SK-N-SH (cell line): ENCODE results near the gene TMEM131L. TPM values are rescaled to one million over a fixed set of nuclear protein-coding genes. Genes with fewer than 3 reads are reported as not detected.

Experiments used
- CTCF ChIA-PET: fragments of 300-600, 350-600 bp; formaldehyde crosslinking; extraction: SDS; loops from one replicate; lab custom pipeline; 2021; lab: Yijun Ruan, JAX
- POLR2A ChIA-PET: fragments of 350-600 bp; sonication (Branson Sonifier 250); formaldehyde crosslinking; extraction: SDS; loops from one replicate; lab custom pipeline; 2020; ENCODE audit warnings: antibody characterized with exemption, inconsistent platforms; lab: Yijun Ruan, JAX
- DNase-seq: peaks from one replicate; pipeline ENCODE4 v3.0.0; 2012
- H2AFZ ChIP-seq: fragments of 200-600 bp; sonication (generic); 2 replicates; pipeline ENCODE4 v1.8.1; 2016; ENCODE audit warnings: antibody characterized with exemption, mild to moderate bottlenecking, low read depth
- H3F3A ChIP-seq: fragments of 200-600 bp; sonication (generic); replicated peaks from 2 replicates; pipeline ENCODE3; 2016; ENCODE audit warnings: antibody characterized with exemption, mild to moderate bottlenecking; ENCODE audit not compliant: insufficient read depth
- H3K27ac ChIP-seq, 2 experiments: fragments of 200-500 bp in 1 of 2; fragments of 200-600 bp in 1 of 2; sonication (Bioruptor generic) in 1 of 2; sonication (generic), shearing (Covaris generic) in 1 of 2; 2 replicates each; pipeline versions ENCODE4 v1.5.1 to v1.6.1; 2014 to 2016; ENCODE audit warnings: low read depth in 2 of 2, inconsistent platforms in 1 of 2, low read length in 1 of 2, mild to moderate bottlenecking in 1 of 2, mixed read lengths in 1 of 2
- H3K27me3 ChIP-seq: fragments of 200-600 bp; sonication (generic), shearing (Covaris generic); 2 replicates; pipeline ENCODE4 v1.6.1; 2016; ENCODE audit warnings: mixed run types; ENCODE audit not compliant: insufficient read depth
- H3K36me3 ChIP-seq, 2 experiments: fragments of 200-500 bp in 1 of 2; fragments of 200-600 bp in 1 of 2; sonication (Bioruptor generic) in 1 of 2; sonication (generic) in 1 of 2; replicated peaks in 1 of 2; 2 replicates each; pipeline versions ENCODE3 to v1.5.1; 2014 to 2016; ENCODE audit warnings: low read length in 1 of 2, mild to moderate bottlenecking in 1 of 2; ENCODE audit not compliant: insufficient read depth in 2 of 2, control insufficient read depth in 1 of 2
- H3K4me1 ChIP-seq, 2 experiments: fragments of 200-500 bp in 1 of 2; fragments of 200-600 bp in 1 of 2; sonication (Bioruptor generic) in 1 of 2; sonication (generic), shearing (Covaris generic) in 1 of 2; 2 replicates each; pipeline versions ENCODE4 v1.5.1 to v1.6.1; 2014 to 2016; ENCODE audit warnings: low read depth in 1 of 2, low read length in 1 of 2, mixed run types in 1 of 2; ENCODE audit not compliant: insufficient read depth in 2 of 2, control insufficient read depth in 1 of 2
- H3K4me2 ChIP-seq: fragments of 200-600 bp; sonication (generic), shearing (Covaris generic); 2 replicates; pipeline ENCODE4 v1.6.1; 2017; ENCODE audit warnings: mixed run types
- H3K4me3 ChIP-seq, 2 experiments: fragments of 200-500 bp in 1 of 2; fragments of 200-600 bp in 1 of 2; sonication (Bioruptor generic) in 1 of 2; sonication (generic), shearing (Covaris generic) in 1 of 2; 2 replicates each; pipeline versions ENCODE4 v1.5.1 to v1.8.1; 2014 to 2016; ENCODE audit warnings: low read depth in 2 of 2, inconsistent platforms in 1 of 2, low read length in 1 of 2, mild to moderate bottlenecking in 1 of 2, mixed read lengths in 1 of 2, moderate library complexity in 1 of 2
- H3K79me2 ChIP-seq: fragments of 200-600 bp; sonication (generic); 2 replicates; pipeline ENCODE4 v1.8.1; 2017; ENCODE audit warnings: mild to moderate bottlenecking; ENCODE audit not compliant: insufficient read depth
- H3K9ac ChIP-seq: fragments of 200-600 bp; sonication (generic); 2 replicates; pipeline ENCODE4 v1.6.1; 2017; ENCODE audit warnings: mixed run types
- H3K9me2 ChIP-seq: fragments of 200-600 bp; sonication (generic); 2 replicates; pipeline ENCODE4 v1.6.1; 2017; ENCODE audit warnings: mixed run types
- H3K9me3 ChIP-seq: fragments of 200-600 bp; sonication (generic); 2 replicates; pipeline ENCODE4 v1.6.1; 2017; ENCODE audit warnings: mixed run types, mild to moderate bottlenecking, moderate library complexity
- H4K20me1 ChIP-seq: fragments of 200-600 bp; sonication (generic); 2 replicates; pipeline ENCODE4 v1.6.1; 2017; ENCODE audit warnings: mild to moderate bottlenecking, mixed run types; ENCODE audit not compliant: insufficient read depth
- CHD2 ChIP-seq: fragments of 150-350 bp; IDR thresholded peaks from 2 replicates; pipeline ENCODE4 v1.6.1; 2018; ENCODE audit warnings: low read length; ENCODE audit not compliant: partially characterized antibody
- ELF1 ChIP-seq: IDR thresholded peaks from 2 replicates; pipeline ENCODE4 v1.4.0; 2012
- EP300 ChIP-seq, 2 experiments: IDR thresholded peaks; 2 replicates each; pipeline versions ENCODE4 v1.4.0 to v1.6.1; 2012; ENCODE audit warnings: borderline replicate concordance in 1 of 2, low read depth in 1 of 2, low read length in 1 of 2
- EZH2phosphoT487 ChIP-seq: fragments of 200-600 bp; sonication (generic); IDR thresholded peaks from 2 replicates; pipeline ENCODE4 v1.6.1; 2017; ENCODE audit warnings: low read depth, mixed run types, mild to moderate bottlenecking, antibody characterized with exemption, moderate library complexity, borderline replicate concordance
- FOSL2 ChIP-seq: IDR thresholded peaks from 2 replicates; pipeline ENCODE4 v1.4.0; 2012; ENCODE audit warnings: low read depth, mild to moderate bottlenecking, moderate library complexity, borderline replicate concordance
- FOXJ3 ChIP-seq: sonication (generic); formaldehyde crosslinking; IDR thresholded peaks from 2 replicates; pipeline ENCODE4 v1.5.1; 2020; ENCODE audit warnings: mild to moderate bottlenecking, missing genetic modification reagents
- FOXM1 ChIP-seq: IDR thresholded peaks from 2 replicates; pipeline ENCODE4 v1.4.0; 2012; ENCODE audit warnings: low read depth, mild to moderate bottlenecking
- GATA2 ChIP-seq: sonication (generic); formaldehyde crosslinking; IDR thresholded peaks from 2 replicates; pipeline ENCODE4 v1.5.0; 2020; ENCODE audit warnings: mild to moderate bottlenecking, missing genetic modification reagents
- MEF2A ChIP-seq: IDR thresholded peaks from 2 replicates; pipeline ENCODE4 v1.4.0; 2012; ENCODE audit warnings: low read depth, borderline replicate concordance
- NFIC ChIP-seq: IDR thresholded peaks from 2 replicates; pipeline ENCODE4 v1.4.0; 2012; ENCODE audit warnings: borderline replicate concordance
- NRF1 ChIP-seq: IDR thresholded peaks from 2 replicates; pipeline ENCODE4 v1.6.1; 2012; ENCODE audit warnings: low read depth, mild to moderate bottlenecking, low read length
- RCOR1 ChIP-seq: fragments of 150-350 bp; IDR thresholded peaks from 2 replicates; pipeline ENCODE4 v1.6.1; 2017; ENCODE audit warnings: antibody characterized with exemption, low read length
- RFX5 ChIP-seq: IDR thresholded peaks from 2 replicates; pipeline ENCODE4 v1.6.1; 2012; ENCODE audit warnings: mild to moderate bottlenecking, improper control_type of control experiment, low read length
- SIN3A ChIP-seq: IDR thresholded peaks from 2 replicates; pipeline ENCODE4 v1.6.1; 2012; ENCODE audit warnings: low read depth, mild to moderate bottlenecking, low read length, moderate library complexity, borderline replicate concordance
- SMC3 ChIP-seq: IDR thresholded peaks from 2 replicates; pipeline ENCODE4 v1.6.1; 2012; ENCODE audit warnings: low read depth, low read length, improper control_type of control experiment
- TAF1 ChIP-seq: IDR thresholded peaks from 2 replicates; pipeline ENCODE4 v1.6.1; 2012; ENCODE audit warnings: low read depth, mild to moderate bottlenecking, low read length, moderate library complexity, borderline replicate concordance
- TEAD4 ChIP-seq: IDR thresholded peaks from 2 replicates; pipeline ENCODE4 v1.4.0; 2012; ENCODE audit warnings: mild to moderate bottlenecking, borderline replicate concordance; ENCODE audit not compliant: insufficient read depth
- WGBS: methylation state at CpG from one replicate; pipeline ENCODE4 v1.1.6; 2017; ENCODE audit warnings: low lambda C conversion rate; 5-methylcytosine and 5-hydroxymethylcytosine counted together
- polyA plus RNA-seq, 3 experiments: library from polyadenylated mRNA; depleted of rRNA; stranded (reverse); fragments of >200 nt; gene quantifications; 2 replicates each; pipeline ENCODE4 v1.2.3, GENCODE V29; 2012
- TF ChIP-seq, protein P1 (sequence below): IDR thresholded peaks from 2 replicates; pipeline ENCODE4 v1.4.0; 2012; ENCODE audit warnings: low read depth, borderline replicate concordance
- TF ChIP-seq, protein P2 (sequence below): IDR thresholded peaks from 2 replicates; pipeline ENCODE4 v1.6.1; 2012; ENCODE audit warnings: mild to moderate bottlenecking, low read depth, low read length, moderate library complexity
- TF ChIP-seq, protein P3 (sequence below): IDR thresholded peaks from 2 replicates; pipeline ENCODE4 v1.4.0; 2012; ENCODE audit warnings: low read depth, borderline replicate concordance

Gene TMEM131L
- polyA plus RNA-seq, 1 of the 3 experiments (the other 2 are of a cell fraction) = 6.2 TPM

DNA sequence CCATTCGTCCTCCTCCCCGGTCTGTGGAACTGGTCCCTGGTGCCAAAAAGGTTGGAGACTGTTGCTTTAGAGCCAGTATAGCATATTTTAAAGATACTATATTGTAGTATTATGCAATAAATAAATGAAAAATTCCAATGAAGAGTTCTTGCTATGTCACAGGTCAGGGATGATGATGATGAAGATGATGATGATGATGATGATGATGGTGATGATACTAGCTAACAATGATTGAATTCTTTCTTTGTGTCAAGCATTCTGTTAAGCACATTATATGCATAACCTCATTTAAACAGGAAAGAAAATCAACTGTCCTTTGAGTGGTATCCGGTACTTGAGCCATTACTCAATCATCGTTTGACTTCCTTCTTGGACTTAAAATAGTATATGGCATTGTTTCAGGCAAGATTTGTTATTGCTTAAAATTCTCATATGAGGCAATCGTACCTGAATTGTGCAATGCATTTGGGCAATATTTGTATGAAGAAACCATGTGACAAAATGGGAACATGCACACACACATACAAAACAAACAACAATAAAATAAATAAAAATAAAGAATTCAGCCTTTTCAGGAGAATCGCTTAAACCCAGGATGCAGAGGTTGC lies 195.2 kb downstream of the TMEM131L start:
- Histone ChIP-seq H3K79me2 (no peaks in the 10 kb centered on the region), H3K4me2 (no peak overlapping the region), H3F3A (no peaks in the 10 kb centered on the region), H3K9ac (no peak overlapping the region), H3K27ac (no peak overlapping the region), H3K27me3 (no peaks in the 10 kb centered on the region), H2AFZ (no peak overlapping the region), H3K9me2 (no peaks in the 10 kb centered on the region), H4K20me1 (no peaks in the 10 kb centered on the region), H3K4me3 (no peak overlapping the region), H3K9me3 (no peaks in the 10 kb centered on the region), H3K4me1 (no peaks in the 10 kb centered on the region), H3K36me3 (no peaks in the 10 kb centered on the region)
- 74% methylated on average over 6 of the region's 6 CpGs for WGBS
- no peak for DNase-seq
- ChIA-PET POLR2A (no interaction called here), CTCF (no interaction called here)
- TF ChIP-seq, protein P1, sequence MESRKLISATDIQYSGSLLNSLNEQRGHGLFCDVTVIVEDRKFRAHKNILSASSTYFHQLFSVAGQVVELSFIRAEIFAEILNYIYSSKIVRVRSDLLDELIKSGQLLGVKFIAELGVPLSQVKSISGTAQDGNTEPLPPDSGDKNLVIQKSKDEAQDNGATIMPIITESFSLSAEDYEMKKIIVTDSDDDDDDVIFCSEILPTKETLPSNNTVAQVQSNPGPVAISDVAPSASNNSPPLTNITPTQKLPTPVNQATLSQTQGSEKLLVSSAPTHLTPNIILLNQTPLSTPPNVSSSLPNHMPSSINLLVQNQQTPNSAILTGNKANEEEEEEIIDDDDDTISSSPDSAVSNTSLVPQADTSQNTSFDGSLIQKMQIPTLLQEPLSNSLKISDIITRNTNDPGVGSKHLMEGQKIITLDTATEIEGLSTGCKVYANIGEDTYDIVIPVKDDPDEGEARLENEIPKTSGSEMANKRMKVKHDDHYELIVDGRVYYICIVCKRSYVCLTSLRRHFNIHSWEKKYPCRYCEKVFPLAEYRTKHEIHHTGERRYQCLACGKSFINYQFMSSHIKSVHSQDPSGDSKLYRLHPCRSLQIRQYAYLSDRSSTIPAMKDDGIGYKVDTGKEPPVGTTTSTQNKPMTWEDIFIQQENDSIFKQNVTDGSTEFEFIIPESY = no peak
- TF ChIP-seq MEF2A = no peak
- no peak for TF ChIP-seq FOSL2
- TF ChIP-seq ELF1 = no peak
- no peak for TF ChIP-seq GATA2 (CRISPR knock-in tag)
- TF ChIP-seq TEAD4 = no peak
- TF ChIP-seq, protein P2, sequence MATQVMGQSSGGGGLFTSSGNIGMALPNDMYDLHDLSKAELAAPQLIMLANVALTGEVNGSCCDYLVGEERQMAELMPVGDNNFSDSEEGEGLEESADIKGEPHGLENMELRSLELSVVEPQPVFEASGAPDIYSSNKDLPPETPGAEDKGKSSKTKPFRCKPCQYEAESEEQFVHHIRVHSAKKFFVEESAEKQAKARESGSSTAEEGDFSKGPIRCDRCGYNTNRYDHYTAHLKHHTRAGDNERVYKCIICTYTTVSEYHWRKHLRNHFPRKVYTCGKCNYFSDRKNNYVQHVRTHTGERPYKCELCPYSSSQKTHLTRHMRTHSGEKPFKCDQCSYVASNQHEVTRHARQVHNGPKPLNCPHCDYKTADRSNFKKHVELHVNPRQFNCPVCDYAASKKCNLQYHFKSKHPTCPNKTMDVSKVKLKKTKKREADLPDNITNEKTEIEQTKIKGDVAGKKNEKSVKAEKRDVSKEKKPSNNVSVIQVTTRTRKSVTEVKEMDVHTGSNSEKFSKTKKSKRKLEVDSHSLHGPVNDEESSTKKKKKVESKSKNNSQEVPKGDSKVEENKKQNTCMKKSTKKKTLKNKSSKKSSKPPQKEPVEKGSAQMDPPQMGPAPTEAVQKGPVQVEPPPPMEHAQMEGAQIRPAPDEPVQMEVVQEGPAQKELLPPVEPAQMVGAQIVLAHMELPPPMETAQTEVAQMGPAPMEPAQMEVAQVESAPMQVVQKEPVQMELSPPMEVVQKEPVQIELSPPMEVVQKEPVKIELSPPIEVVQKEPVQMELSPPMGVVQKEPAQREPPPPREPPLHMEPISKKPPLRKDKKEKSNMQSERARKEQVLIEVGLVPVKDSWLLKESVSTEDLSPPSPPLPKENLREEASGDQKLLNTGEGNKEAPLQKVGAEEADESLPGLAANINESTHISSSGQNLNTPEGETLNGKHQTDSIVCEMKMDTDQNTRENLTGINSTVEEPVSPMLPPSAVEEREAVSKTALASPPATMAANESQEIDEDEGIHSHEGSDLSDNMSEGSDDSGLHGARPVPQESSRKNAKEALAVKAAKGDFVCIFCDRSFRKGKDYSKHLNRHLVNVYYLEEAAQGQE = no peak
- TF ChIP-seq TAF1 = no peak
- TF ChIP-seq SIN3A = no peak
- TF ChIP-seq CHD2 = no peak
- no peak for TF ChIP-seq NRF1
- TF ChIP-seq RCOR1 = no peak
- no peak for TF ChIP-seq EP300 (IDR thresholded peaks at IDR 0.05; ENCODE audit: borderline replicate concordance in 1 of 2, low read depth in 1 of 2, low read length in 1 of 2)
- no peak for TF ChIP-seq FOXM1
- no peak for TF ChIP-seq RFX5
- TF ChIP-seq FOXJ3 (CRISPR knock-in tag) = no peak
- TF ChIP-seq, protein P3, sequence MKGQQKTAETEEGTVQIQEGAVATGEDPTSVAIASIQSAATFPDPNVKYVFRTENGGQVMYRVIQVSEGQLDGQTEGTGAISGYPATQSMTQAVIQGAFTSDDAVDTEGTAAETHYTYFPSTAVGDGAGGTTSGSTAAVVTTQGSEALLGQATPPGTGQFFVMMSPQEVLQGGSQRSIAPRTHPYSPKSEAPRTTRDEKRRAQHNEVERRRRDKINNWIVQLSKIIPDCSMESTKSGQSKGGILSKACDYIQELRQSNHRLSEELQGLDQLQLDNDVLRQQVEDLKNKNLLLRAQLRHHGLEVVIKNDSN = no peak
- TF ChIP-seq NFIC = no peak
- no peak for TF ChIP-seq SMC3
- TF ChIP-seq EZH2phosphoT487 = no peak
